GM06990 (cell line): Measurements from ENCODE around the gene MYOD1.

Experiments
- DNase-seq: peaks from one replicate; pipeline ENCODE4 v3.0.0-alpha.2; 2011; ENCODE audit not compliant: insufficient read length; ENCODE audit errors: extremely low read depth
- H3K27me3 ChIP-seq: replicated peaks from 2 replicates; pipeline ENCODE4 v1.6.0; 2011; ENCODE audit warnings: low read length; ENCODE audit not compliant: control insufficient read depth, insufficient read depth
- H3K36me3 ChIP-seq: 2 replicates; pipeline ENCODE4 v1.5.1; 2011; ENCODE audit warnings: low read length; ENCODE audit not compliant: control insufficient read depth, insufficient read depth
- H3K4me3 ChIP-seq: replicated peaks from 2 replicates; pipeline ENCODE4 v1.5.1; 2011; ENCODE audit warnings: low read depth, mild to moderate bottlenecking, control low read depth, low read length
- CTCF ChIP-seq: IDR thresholded peaks from 2 replicates; pipeline ENCODE4 v1.5.1; 2011; ENCODE audit warnings: low read length, control low read depth, mild to moderate bottlenecking, inconsistent platforms; ENCODE audit not compliant: insufficient read depth, poor library complexity, severe bottlenecking

The MYOD1 gene

GRCh38 chr11:17750801-17751165 is 31.4 kb downstream of the MYOD1 start:
- no peak overlapping the region for H3K4me3 ChIP-seq
- no peak for TF ChIP-seq CTCF
- no peaks in the 10 kb centered on the region for H3K36me3 ChIP-seq
- peaks cover 3% of the 10 kb centered on the region for H3K27me3 ChIP-seq
- no peak for DNase-seq

- no peak for TF ChIP-seq CTCF
- no peaks in the 10 kb centered on the region for H3K36me3 ChIP-seq
- DNase-seq: no peak
- peaks cover 3% of the 10 kb centered on the region for H3K27me3 ChIP-seq
- no peak overlapping the region for H3K4me3 ChIP-seq
Measured at GRCh38 chr11:17751558-17751957, 32.2 kb downstream of the MYOD1 start.

GRCh38 chr11:17752144-17752543 is 32.8 kb downstream of the MYOD1 start:
- peaks cover 3% of the 10 kb centered on the region for H3K27me3 ChIP-seq
- TF ChIP-seq CTCF: no peak
- no peak for DNase-seq

GRCh38 chr11:17753153-17753552 is 33.8 kb downstream of the MYOD1 start:
- Histone ChIP-seq H3K36me3 (no peaks in the 10 kb centered on the region), H3K27me3 (peaks cover 3% of the 10 kb centered on the region), H3K4me3 (no peak overlapping the region)
- DNase-seq: no peak
- TF ChIP-seq CTCF: no peak

More at GRCh38 chr11:17752144-17752543, 32.8 kb downstream of the MYOD1 start:
- no peaks in the 10 kb centered on the region for H3K36me3 ChIP-seq
- H3K4me3 ChIP-seq: no peak overlapping the region

GRCh38 chr11:17753641-17754040 is 34.3 kb downstream of the MYOD1 start:
- Histone ChIP-seq H3K4me3 (no peak overlapping the region), H3K36me3 (no peaks in the 10 kb centered on the region), H3K27me3 (peaks cover 3% of the 10 kb centered on the region)
- DNase-seq: no peak
- TF ChIP-seq CTCF: no peak

- Histone ChIP-seq H3K4me3 (no peak overlapping the region), H3K27me3 (peaks cover 1% of the 10 kb centered on the region), H3K36me3 (no peaks in the 10 kb centered on the region)
- no peak for DNase-seq
- no peak for TF ChIP-seq CTCF
Measured at GRCh38 chr11:17755891-17756290, 36.5 kb downstream of the MYOD1 start.
